Gastrocnemius medialis (tissue), 4 donors: Measurements from ENCODE around the gene RILP.

Experiments used
- POLR2A ChIP-seq, 2 donors: fragments of 450-650 bp; IDR thresholded peaks; one replicate each; pipeline ENCODE4 v1.6.1; 2017; ENCODE audit warnings: antibody characterized with exemption in 2 of 2, mild to moderate bottlenecking in 2 of 2, moderate library complexity in 2 of 2
- TF ChIP-seq, protein P1 (sequence below), 5 experiments: fragments of 450-650 bp in 3 of 5; fragments of 200-600 bp in 2 of 5; sonication (generic) in 2 of 5; IDR thresholded peaks in 4 of 5; conservative IDR thresholded peaks in 1 of 5; 1 replicate in 4 of 5; 2 replicates in 1 of 5; pipeline ENCODE4 v1.5.1; 2016 to 2019; ENCODE audit warnings: antibody characterized with exemption in 5 of 5, mild to moderate bottlenecking in 3 of 5, moderate library complexity in 3 of 5

DNA sequence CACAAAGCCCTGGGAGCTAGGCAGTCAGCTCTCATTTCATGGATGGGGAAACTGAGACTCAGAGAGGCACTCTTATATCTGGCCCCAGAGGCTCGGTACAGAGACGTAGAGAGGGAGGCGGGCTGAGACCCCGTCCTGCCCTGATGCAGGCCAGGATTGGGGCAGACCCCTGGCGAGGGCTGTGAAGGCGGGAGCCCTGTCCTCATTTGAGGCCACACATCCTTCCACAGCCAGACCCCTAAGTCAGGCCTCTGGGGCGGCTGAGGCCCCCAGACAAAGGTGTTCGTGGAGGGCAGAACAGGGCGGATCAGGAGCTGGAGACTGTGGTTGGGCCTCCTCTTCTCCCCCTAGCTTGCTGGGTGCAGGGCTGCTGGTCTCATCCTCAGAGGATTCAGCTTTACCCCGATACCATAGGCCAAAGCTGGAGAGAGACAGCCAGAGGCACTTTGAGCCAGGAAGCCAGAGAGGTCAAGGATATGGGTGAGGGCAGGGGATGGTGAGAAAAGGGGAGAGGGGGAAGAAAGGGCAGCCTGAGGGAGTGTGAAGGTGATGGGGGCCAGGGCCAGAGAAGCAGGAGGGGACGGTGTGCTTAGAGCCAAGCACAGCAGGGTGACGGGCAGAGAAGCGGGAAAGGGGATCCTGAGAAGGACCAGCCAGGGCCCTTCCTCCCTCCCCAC lies 3.3 kb downstream of the RILP start:
- TF ChIP-seq POLR2A (IDR thresholded peaks at IDR 0.05) = no peak
- TF ChIP-seq, protein P1, sequence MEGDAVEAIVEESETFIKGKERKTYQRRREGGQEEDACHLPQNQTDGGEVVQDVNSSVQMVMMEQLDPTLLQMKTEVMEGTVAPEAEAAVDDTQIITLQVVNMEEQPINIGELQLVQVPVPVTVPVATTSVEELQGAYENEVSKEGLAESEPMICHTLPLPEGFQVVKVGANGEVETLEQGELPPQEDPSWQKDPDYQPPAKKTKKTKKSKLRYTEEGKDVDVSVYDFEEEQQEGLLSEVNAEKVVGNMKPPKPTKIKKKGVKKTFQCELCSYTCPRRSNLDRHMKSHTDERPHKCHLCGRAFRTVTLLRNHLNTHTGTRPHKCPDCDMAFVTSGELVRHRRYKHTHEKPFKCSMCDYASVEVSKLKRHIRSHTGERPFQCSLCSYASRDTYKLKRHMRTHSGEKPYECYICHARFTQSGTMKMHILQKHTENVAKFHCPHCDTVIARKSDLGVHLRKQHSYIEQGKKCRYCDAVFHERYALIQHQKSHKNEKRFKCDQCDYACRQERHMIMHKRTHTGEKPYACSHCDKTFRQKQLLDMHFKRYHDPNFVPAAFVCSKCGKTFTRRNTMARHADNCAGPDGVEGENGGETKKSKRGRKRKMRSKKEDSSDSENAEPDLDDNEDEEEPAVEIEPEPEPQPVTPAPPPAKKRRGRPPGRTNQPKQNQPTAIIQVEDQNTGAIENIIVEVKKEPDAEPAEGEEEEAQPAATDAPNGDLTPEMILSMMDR (IDR thresholded peaks at IDR 0.05 in 4 of 5, conservative IDR thresholded peaks at IDR 0.05 in 1 of 5) = no peak
